ENCODE measurements around the gene ITGAX. TPM values are rescaled to one million over a fixed set of nuclear protein-coding genes. Genes with fewer than 3 reads are reported as not detected.

Gene ITGAX
- total RNA-seq, 1 donor from 2014 or later, result not detected

GRCh38 chr16:31411024-31411844 lies 56.3 kb downstream of the ITGAX start:
- Mint-ChIP-seq H3K9me3 (no peaks in the 10 kb centered on the region), H3K36me3 (no peaks in the 10 kb centered on the region), H3K4me1 (ENCODE audit: unreplicated experiment) (no peaks in the 10 kb centered on the region), H3K27me3 (peaks cover 40% of the 10 kb centered on the region), H3K27ac (no peak overlapping the region), H3K4me3 (no peak overlapping the region)
- no peak for DNase-seq (ENCODE audit: extremely low spot score, unreplicated experiment)
- no peak for TF ChIP-seq CTCF (conservative IDR thresholded peaks at IDR 0.05)

DNA sequence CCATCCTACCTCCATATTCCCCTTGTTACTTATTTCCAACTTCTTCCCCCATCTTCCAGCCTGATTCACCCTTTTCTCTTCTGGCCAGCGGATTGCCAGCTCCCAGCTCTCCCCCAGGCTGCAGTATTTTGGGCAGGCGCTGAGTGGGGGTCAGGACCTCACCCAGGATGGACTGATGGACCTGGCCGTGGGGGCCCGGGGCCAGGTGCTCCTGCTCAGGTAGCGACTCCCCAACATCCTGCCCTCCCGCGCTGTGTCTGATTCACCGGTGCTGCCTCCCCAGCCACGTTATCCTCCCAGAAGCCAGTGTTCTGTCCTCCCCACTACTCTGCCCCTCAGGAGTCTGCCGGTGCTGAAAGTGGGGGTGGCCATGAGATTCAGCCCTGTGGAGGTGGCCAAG lies 57.8 kb downstream of the ITGAX start:
- no peaks in the 10 kb centered on the region for H3K36me3 Mint-ChIP-seq
- no peak overlapping the region for H3K4me3 Mint-ChIP-seq
- TF ChIP-seq CTCF (conservative IDR thresholded peaks at IDR 0.05), result no peak
- H3K4me1 Mint-ChIP-seq (ENCODE audit: unreplicated experiment), result no peaks in the 10 kb centered on the region
- peaks cover 41% of the 10 kb centered on the region for H3K27me3 Mint-ChIP-seq
- DNase-seq (ENCODE audit: extremely low spot score, unreplicated experiment), result no peak
- H3K27ac Mint-ChIP-seq, result no peak overlapping the region
- H3K9me3 Mint-ChIP-seq, result no peaks in the 10 kb centered on the region

GRCh38 chr16:31413381-31413780 lies 58.4 kb downstream of the ITGAX start:
- H3K4me3 Mint-ChIP-seq, result no peak overlapping the region
- no peak for DNase-seq (ENCODE audit: extremely low spot score, unreplicated experiment)
- no peaks in the 10 kb centered on the region for H3K9me3 Mint-ChIP-seq
- no peaks in the 10 kb centered on the region for H3K36me3 Mint-ChIP-seq
- no peak overlapping the region for H3K27ac Mint-ChIP-seq
- no peaks in the 10 kb centered on the region for H3K4me1 Mint-ChIP-seq (ENCODE audit: unreplicated experiment)
- H3K27me3 Mint-ChIP-seq, result peaks cover 41% of the 10 kb centered on the region
- TF ChIP-seq CTCF (conservative IDR thresholded peaks at IDR 0.05), result no peak

- peaks cover 37% of the 10 kb centered on the region for H3K27me3 Mint-ChIP-seq
- no peak overlapping the region for H3K27ac Mint-ChIP-seq
These were observed 59.0 kb downstream of the ITGAX start for GRCh38 chr16:31413943-31414342.

DNA sequence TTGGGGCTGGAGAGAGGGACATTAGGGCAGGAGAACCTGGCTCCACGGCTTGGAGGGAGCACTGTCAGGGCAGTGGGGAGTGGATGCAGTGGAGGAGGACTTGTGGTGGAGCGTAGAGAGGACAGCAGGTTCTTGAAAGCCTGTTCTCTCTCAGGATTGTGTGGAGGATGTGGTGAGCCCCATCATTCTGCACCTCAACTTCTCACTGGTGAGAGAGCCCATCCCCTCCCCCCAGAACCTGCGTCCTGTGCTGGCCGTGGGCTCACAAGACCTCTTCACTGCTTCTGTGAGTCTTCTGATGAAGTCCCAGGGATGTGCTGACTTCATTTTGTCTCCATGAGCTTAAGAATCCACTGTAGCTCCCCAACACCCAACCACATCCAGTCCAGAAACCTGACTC lies 59.7 kb downstream of the ITGAX start:
- Mint-ChIP-seq H3K9me3 (no peaks in the 10 kb centered on the region), H3K4me1 (ENCODE audit: unreplicated experiment) (no peaks in the 10 kb centered on the region), H3K27ac (no peak overlapping the region), H3K4me3 (no peak overlapping the region), H3K36me3 (no peaks in the 10 kb centered on the region), H3K27me3 (peaks cover 32% of the 10 kb centered on the region)
- no peak for TF ChIP-seq CTCF (conservative IDR thresholded peaks at IDR 0.05)
- no peak for DNase-seq (ENCODE audit: extremely low spot score, unreplicated experiment)

More at GRCh38 chr16:31413943-31414342, 59.0 kb downstream of the ITGAX start:
- H3K36me3 Mint-ChIP-seq, result no peaks in the 10 kb centered on the region
- no peak for DNase-seq (ENCODE audit: extremely low spot score, unreplicated experiment)
- no peaks in the 10 kb centered on the region for H3K4me1 Mint-ChIP-seq (ENCODE audit: unreplicated experiment)
- H3K9me3 Mint-ChIP-seq, result no peaks in the 10 kb centered on the region
- TF ChIP-seq CTCF (conservative IDR thresholded peaks at IDR 0.05), result no peak
- H3K4me3 Mint-ChIP-seq, result no peak overlapping the region

Measured in type B pancreatic cell (in vitro differentiated cells).